HepG2 (cell line): Measurements from ENCODE around the gene ZMYM4. TPM values are rescaled to one million over a fixed set of nuclear protein-coding genes. Genes with fewer than 3 reads are reported as not detected.
A peak's percentile ranks its signal among the peaks of the same experiment; 100 is the strongest.

Experiments
- ARID3A ChIP-seq: IDR thresholded peaks from 2 replicates; pipeline ENCODE4 v1.6.1; 2012; ENCODE audit warnings: low read depth, low read length, improper control_type of control experiment
- ARID5B ChIP-seq: IDR thresholded peaks from 2 replicates; pipeline ENCODE4 v1.4.0; 2020; ENCODE audit warnings: mild to moderate bottlenecking, missing genetic modification reagents
- ARNT ChIP-seq: fragments of 450-650 bp; IDR thresholded peaks from 2 replicates; pipeline ENCODE4 v1.6.1; 2017
- CREB1 ChIP-seq, 2 experiments: fragments of 450-650 bp in 1 of 2; IDR thresholded peaks; 2 replicates each; pipeline ENCODE4 v1.6.1; 2016 to 2017; ENCODE audit warnings: control low read depth in 1 of 2, mild to moderate bottlenecking in 1 of 2, missing compliant biosample characterization in 1 of 2, missing genetic modification characterization in 1 of 2
- GLMP ChIP-seq: sonication (generic); formaldehyde crosslinking; IDR thresholded peaks from 2 replicates; pipeline ENCODE4 v1.9.0; 2021; ENCODE audit warnings: missing genetic modification reagents, mild to moderate bottlenecking, borderline replicate concordance
- HOXD1 ChIP-seq: sonication (generic); formaldehyde crosslinking; IDR thresholded peaks from 2 replicates; pipeline ENCODE4 v1.5.0; 2020; ENCODE audit warnings: missing genetic modification reagents
- KDM5A ChIP-seq: fragments of 200-600 bp; sonication (generic); IDR thresholded peaks from 2 replicates; pipeline ENCODE4 v1.7.0; 2018; ENCODE audit warnings: antibody characterized with exemption, mild to moderate bottlenecking, low read length, borderline replicate concordance
- PRMT3 ChIP-seq: sonication (generic); formaldehyde crosslinking; IDR thresholded peaks from 2 replicates; pipeline ENCODE4 v1.8.1; 2022; ENCODE audit warnings: low read depth, mild to moderate bottlenecking, moderate library complexity, missing genetic modification reagents, borderline replicate concordance
- RARG ChIP-seq: sonication (generic); formaldehyde crosslinking; IDR thresholded peaks from 2 replicates; pipeline ENCODE4 v1.4.0; 2020; ENCODE audit warnings: low read depth, mild to moderate bottlenecking, missing genetic modification reagents
- RFX1 ChIP-seq: fragments of 450-650 bp; IDR thresholded peaks from 2 replicates; pipeline ENCODE4 v1.6.1; 2017
- USF2 ChIP-seq, 2 experiments: sonication (generic) in 1 of 2; formaldehyde crosslinking in 1 of 2; IDR thresholded peaks; 2 replicates each; pipeline versions ENCODE4 v1.5.1 to v1.6.1; 2011 to 2020; ENCODE audit warnings: borderline replicate concordance in 1 of 2, low read depth in 1 of 2, low read length in 1 of 2, mild to moderate bottlenecking in 1 of 2, missing genetic modification reagents in 1 of 2, moderate library complexity in 1 of 2
- XRCC5 ChIP-seq: fragments of 200-400 bp; formaldehyde crosslinking; optimal IDR thresholded peaks from 2 replicates; pipeline ENCODE3; 2017; ENCODE audit warnings: mild to moderate bottlenecking, low read length
- ZFP41 ChIP-seq: sonication (generic); formaldehyde crosslinking; IDR thresholded peaks from 2 replicates; pipeline ENCODE4 v1.4.0; 2020; ENCODE audit warnings: mild to moderate bottlenecking, missing genetic modification reagents, borderline replicate concordance
- ZNF383 ChIP-seq: sonication (generic); formaldehyde crosslinking; IDR thresholded peaks from 2 replicates; pipeline ENCODE4 v1.4.0; 2020; ENCODE audit warnings: missing genetic modification reagents, mild to moderate bottlenecking, borderline replicate concordance
- ZNF547 ChIP-seq: sonication (generic); formaldehyde crosslinking; IDR thresholded peaks from 2 replicates; pipeline ENCODE4 v1.5.1; 2020; ENCODE audit warnings: mild to moderate bottlenecking, missing genetic modification reagents
- ZNF577 ChIP-seq: sonication (generic); formaldehyde crosslinking; IDR thresholded peaks from 2 replicates; pipeline ENCODE4 v1.4.0; 2020; ENCODE audit warnings: mild to moderate bottlenecking, low read depth, missing genetic modification reagents, borderline replicate concordance
- ZNF629 ChIP-seq: sonication (generic); formaldehyde crosslinking; conservative IDR thresholded peaks from 2 replicates; pipeline ENCODE4 v1.5.0; 2020; ENCODE audit warnings: missing genetic modification reagents
- ZNF652 ChIP-seq: IDR thresholded peaks from 2 replicates; pipeline ENCODE4 v1.6.1; 2016; ENCODE audit warnings: low read depth, borderline replicate concordance
- ZNF704 ChIP-seq: sonication (generic); formaldehyde crosslinking; IDR thresholded peaks from 2 replicates; pipeline ENCODE4 v1.8.1; 2023; ENCODE audit warnings: mild to moderate bottlenecking, inconsistent platforms, moderate library complexity, missing genetic modification reagents, borderline replicate concordance
- ZNF792 ChIP-seq: IDR thresholded peaks from 2 replicates; pipeline ENCODE4 v1.6.1; 2016
- polyA plus RNA-seq, 8 experiments: library from polyadenylated mRNA; depleted of rRNA in 3 of 8; stranded (reverse) in 7 of 8; unstranded in 1 of 8; fragments of >200 nt; fragmentation: Illumina TruSeq in 4 of 8; extraction: Trizol in 4 of 8; gene quantifications; 2 replicates each; pipeline versions ENCODE4 v1.2.1 to v1.2.3, GENCODE V29; 2011 to 2016; ENCODE audit warnings: low read depth in 4 of 8, missing spikeins in 1 of 8, mixed read lengths in 1 of 8; ENCODE audit not compliant: insufficient read depth in 1 of 8
- total RNA-seq, 5 experiments: library from RNA; depleted of rRNA; stranded (reverse); fragments of >200 nt; fragmentation: Illumina TruSeq; extraction: Trizol; gene quantifications; 2 replicates each; pipeline ENCODE4 v1.2.3, GENCODE V29; 2016; ENCODE audit warnings: low read depth in 1 of 5

The ZMYM4 gene
- total and polyA plus RNA-seq, 2 of the 13 experiments (the other 11 are each of a cell fraction or from before 2014, with no cell fraction given), result 13.9 to 37.6 TPM

GRCh38 chr1:35243691-35244090 is 24.8 kb upstream of the ZMYM4 start (continued):
- no peak for TF ChIP-seq USF2 (IDR thresholded peaks at IDR 0.05; ENCODE audit: low read depth, low read length)
- no peak for TF ChIP-seq USF2 (CRISPR knock-in tag; IDR thresholded peaks at IDR 0.05; ENCODE audit: borderline replicate concordance)
- TF ChIP-seq ZNF383 (CRISPR knock-in tag), result no peak
- TF ChIP-seq ZNF577 (CRISPR knock-in tag), result no peak
- TF ChIP-seq RFX1, result no peak
- no peak for TF ChIP-seq ZNF652
- TF ChIP-seq ZNF629 (CRISPR knock-in tag), result no peak
- peak; percentile 57; the same call in 1 of the 2 replicates for TF ChIP-seq ARID3A
- peak; percentile 48; the same call in 1 of the 2 replicates for TF ChIP-seq ARID5B (CRISPR knock-in tag)
- no peak for TF ChIP-seq GLMP (CRISPR knock-in tag)
- TF ChIP-seq XRCC5, result no peak
- no peak for TF ChIP-seq ZNF704
- TF ChIP-seq HOXD1 (CRISPR knock-in tag), result no peak
- no peak for TF ChIP-seq ZNF547 (CRISPR knock-in tag)
- no peak for TF ChIP-seq RARG (CRISPR knock-in tag)
- no peak for TF ChIP-seq CREB1 (IDR thresholded peaks at IDR 0.05)
- peak; percentile 43; the same call in 1 of the 2 replicates for TF ChIP-seq CREB1 (CRISPR knock-in tag; IDR thresholded peaks at IDR 0.05)
- TF ChIP-seq KDM5A, result no peak
- TF ChIP-seq ZNF792 (CRISPR knock-in tag), result no peak
- TF ChIP-seq ARNT, result no peak
- no peak for TF ChIP-seq ZFP41
- no peak for TF ChIP-seq PRMT3 (CRISPR knock-in tag)
